Esophagus muscularis mucosa (tissue), 4 donors: Measurements from ENCODE around the gene PTGIS. TPM values are rescaled to one million over a fixed set of nuclear protein-coding genes. Genes with fewer than 3 reads are reported as not detected.

Experiments
- DNase-seq: peaks from one replicate; pipeline ENCODE4 v3.0.0-alpha.2; 2017; ENCODE audit errors: extremely low spot score
- H3K27ac ChIP-seq, 4 donors: fragments of 200-600 bp; sonication (generic); replicated peaks in 1 of 4; 1 replicate in 3 of 4; 2 replicates in 1 of 4; pipeline ENCODE4 v1.5.1; 2016 to 2019; ENCODE audit warnings: mild to moderate bottlenecking in 1 of 4
- H3K27me3 ChIP-seq, 4 donors: fragments of 200-600 bp; sonication (generic); one replicate each; pipeline versions ENCODE4 v1.5.1 to v1.6.0; 2016 to 2019
- H3K36me3 ChIP-seq, 4 donors: fragments of 200-600 bp; sonication (generic); one replicate each; pipeline ENCODE4 v1.5.1; 2016 to 2019
- H3K4me1 ChIP-seq, 4 donors: fragments of 200-600 bp; sonication (generic); one replicate each; pipeline ENCODE4 v1.5.1; 2016 to 2019
- H3K4me3 ChIP-seq, 4 donors: fragments of 200-600 bp; sonication (generic); 1 replicate in 2 of 4; 2 replicates in 2 of 4; pipeline ENCODE4 v1.5.1; 2016 to 2019; ENCODE audit warnings: mild to moderate bottlenecking in 4 of 4, moderate library complexity in 1 of 4
- H3K9me3 ChIP-seq, 4 donors: fragments of 200-600 bp; sonication (generic); 1 replicate in 3 of 4; 2 replicates in 1 of 4; pipeline ENCODE4 v1.5.1; 2016 to 2019
- EP300 ChIP-seq: sonication (generic); formaldehyde crosslinking; IDR thresholded peaks from one replicate; pipeline ENCODE4 v1.6.1; 2017; ENCODE audit warnings: antibody characterized with exemption
- POLR2A ChIP-seq: fragments of 450-650 bp; IDR thresholded peaks from one replicate; pipeline ENCODE4 v1.6.1; 2017; ENCODE audit warnings: antibody characterized with exemption, moderate library complexity, mild to moderate bottlenecking, low read depth
- POLR2AphosphoS5 ChIP-seq, 2 donors: sonication (generic); formaldehyde crosslinking; IDR thresholded peaks; one replicate each; pipeline ENCODE4 v1.6.1; 2017; ENCODE audit warnings: antibody characterized with exemption in 2 of 2
- WGBS: methylation state at CpG from one replicate; pipeline ENCODE4 v1.1.5; 2018; 5-methylcytosine and 5-hydroxymethylcytosine counted together
- intact Hi-C: fragments of 100-400 bp; cut with DNase I; formaldehyde crosslinking; loops from one replicate; pipeline ENCODE4 v1.15.1; 2023
- total RNA-seq, 4 donors: library from RNA; depleted of rRNA; stranded (reverse); fragments of >200 nt; gene quantifications; one replicate each; pipeline versions ENCODE4 v1.1.0 to v1.2.1, GENCODE V29; 2016
- TF ChIP-seq, protein P1 (sequence below), 3 experiments: fragments of 200-600 bp in 2 of 3; fragments of 450-650 bp in 1 of 3; sonication (generic) in 2 of 3; IDR thresholded peaks; one replicate each; pipeline ENCODE4 v1.5.1; 2017 to 2019; ENCODE audit warnings: antibody characterized with exemption in 3 of 3, mild to moderate bottlenecking in 2 of 3, moderate library complexity in 1 of 3

The PTGIS gene
- total RNA-seq, 4 donors from 2014 or later, result 107 to 217 (median 130) TPM

- TF ChIP-seq POLR2A (no peak), POLR2AphosphoS5 (IDR thresholded peaks at IDR 0.05) (no peak), EP300 (no peak)
- TF ChIP-seq, protein P1, sequence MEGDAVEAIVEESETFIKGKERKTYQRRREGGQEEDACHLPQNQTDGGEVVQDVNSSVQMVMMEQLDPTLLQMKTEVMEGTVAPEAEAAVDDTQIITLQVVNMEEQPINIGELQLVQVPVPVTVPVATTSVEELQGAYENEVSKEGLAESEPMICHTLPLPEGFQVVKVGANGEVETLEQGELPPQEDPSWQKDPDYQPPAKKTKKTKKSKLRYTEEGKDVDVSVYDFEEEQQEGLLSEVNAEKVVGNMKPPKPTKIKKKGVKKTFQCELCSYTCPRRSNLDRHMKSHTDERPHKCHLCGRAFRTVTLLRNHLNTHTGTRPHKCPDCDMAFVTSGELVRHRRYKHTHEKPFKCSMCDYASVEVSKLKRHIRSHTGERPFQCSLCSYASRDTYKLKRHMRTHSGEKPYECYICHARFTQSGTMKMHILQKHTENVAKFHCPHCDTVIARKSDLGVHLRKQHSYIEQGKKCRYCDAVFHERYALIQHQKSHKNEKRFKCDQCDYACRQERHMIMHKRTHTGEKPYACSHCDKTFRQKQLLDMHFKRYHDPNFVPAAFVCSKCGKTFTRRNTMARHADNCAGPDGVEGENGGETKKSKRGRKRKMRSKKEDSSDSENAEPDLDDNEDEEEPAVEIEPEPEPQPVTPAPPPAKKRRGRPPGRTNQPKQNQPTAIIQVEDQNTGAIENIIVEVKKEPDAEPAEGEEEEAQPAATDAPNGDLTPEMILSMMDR (IDR thresholded peaks at IDR 0.05), result no peak
- Histone ChIP-seq H3K27me3 (no peaks in the 10 kb centered on the region), H3K4me1 (peaks cover 26 to 61% (median 51%) of the 10 kb centered on the region in 4 donors), H3K36me3 (no peaks in the 10 kb centered on the region), H3K9me3 (no peaks in the 10 kb centered on the region), H3K27ac (peak overlapping the region in 3 of 4 donors; percentile 60 to 69 (median 67)), H3K4me3 (no peak overlapping the region)
- WGBS, result 88% methylated on average over 8 of the region's 8 CpGs
- intact Hi-C loops, result no loop called here
- no peak for DNase-seq
Measured at GRCh38 chr20:49590163-49591017, 22.5 kb upstream of the PTGIS start.

DNA sequence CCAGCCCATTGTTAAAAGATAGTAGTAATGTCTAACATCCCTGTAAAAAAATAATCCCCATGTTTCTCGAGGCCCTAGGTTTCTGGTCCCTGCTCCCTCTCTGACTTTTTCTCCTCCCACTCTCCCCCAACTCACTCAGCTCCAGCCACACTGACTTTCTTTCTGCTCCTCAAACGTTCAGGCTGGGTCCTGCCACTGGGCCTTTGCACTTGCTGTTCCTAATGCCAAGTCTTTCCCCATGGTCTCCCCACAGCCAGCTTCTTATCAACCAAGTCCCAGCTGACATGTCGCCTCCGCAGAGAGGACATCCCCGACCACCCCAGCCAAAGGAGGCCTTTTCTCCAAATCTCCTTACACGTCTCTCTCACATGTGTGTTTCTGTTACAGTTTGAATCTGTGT lies 21.8 kb upstream of the PTGIS start:
- peak overlapping the region in 1 of 4 donors; percentile 40 for H3K27ac ChIP-seq
- peaks cover 26 to 62% (median 56%) of the 10 kb centered on the region in 4 donors for H3K4me1 ChIP-seq

GRCh38 chr20:49587111-49587570 lies 19.2 kb upstream of the PTGIS start:
- Histone ChIP-seq H3K4me1 (peaks cover 26 to 66% (median 63%) of the 10 kb centered on the region in 4 donors), H3K27me3 (no peaks in the 10 kb centered on the region), H3K4me3 (no peak overlapping the region), H3K36me3 (no peaks in the 10 kb centered on the region), H3K9me3 (peaks cover 0 to 7% (median 6%) of the 10 kb centered on the region in 4 donors), H3K27ac (peak overlapping the region; percentile 53 to 80 (median 74))
- no peak for DNase-seq
- WGBS, result 29% methylated on average over 10 of the region's 10 CpGs
- peak; percentile 25 to 30 for TF ChIP-seq POLR2AphosphoS5 (IDR thresholded peaks at IDR 0.05)
- no peak for TF ChIP-seq EP300
- no peak for TF ChIP-seq POLR2A
- TF ChIP-seq, protein P1 (IDR thresholded peaks at IDR 0.05), result no peak
- intact Hi-C loops, result no loop called here

More for the DNA sequence above, 21.8 kb upstream of the PTGIS start:
- TF ChIP-seq POLR2A, result no peak
- no peak for TF ChIP-seq EP300
- TF ChIP-seq, protein P1 (IDR thresholded peaks at IDR 0.05), result no peak
- no peak for TF ChIP-seq POLR2AphosphoS5 (IDR thresholded peaks at IDR 0.05)
- Histone ChIP-seq H3K4me3 (no peak overlapping the region), H3K36me3 (no peaks in the 10 kb centered on the region), H3K9me3 (no peaks in the 10 kb centered on the region), H3K27me3 (no peaks in the 10 kb centered on the region)
- DNase-seq, result no peak
- intact Hi-C loops, result no loop called here
- WGBS, result 94% methylated on average over 6 of the region's 6 CpGs

DNA sequence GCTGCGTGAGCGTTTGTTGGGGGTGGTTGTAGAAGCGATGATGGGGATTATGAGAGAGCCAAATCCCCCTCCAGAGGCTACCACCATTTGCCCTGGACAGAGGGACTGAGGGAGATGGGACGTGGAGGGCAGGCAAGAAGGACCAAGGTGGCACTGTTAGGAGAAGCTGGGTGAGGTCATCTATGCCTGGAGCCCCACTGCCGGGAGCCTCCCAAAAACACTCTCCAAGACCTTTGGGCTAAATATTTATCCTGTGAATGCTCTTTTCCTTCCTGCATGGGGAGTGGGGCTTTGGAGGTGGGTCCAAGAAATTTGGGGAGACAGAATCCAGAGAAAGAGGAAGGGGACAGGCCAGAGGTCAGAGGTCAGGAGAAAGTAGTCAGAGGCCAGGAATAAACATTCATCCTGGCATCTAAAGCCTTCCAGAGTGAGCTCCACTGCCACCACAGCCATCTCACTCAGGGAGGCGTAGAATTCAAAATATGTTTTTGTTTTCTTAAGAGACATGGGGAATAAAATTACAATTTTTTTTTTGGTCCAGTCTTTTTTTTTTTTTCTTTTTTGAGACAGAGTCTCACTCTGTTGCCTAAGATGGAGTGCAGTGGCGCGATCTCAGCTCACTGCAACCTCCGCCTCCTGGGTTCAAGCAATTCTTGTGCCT lies 17.8 kb upstream of the PTGIS start:
- TF ChIP-seq POLR2AphosphoS5 (IDR thresholded peaks at IDR 0.05), result no peak
- no peak for TF ChIP-seq EP300
- TF ChIP-seq, protein P1 (IDR thresholded peaks at IDR 0.05), result no peak
- no peak for TF ChIP-seq POLR2A
- H3K27me3 ChIP-seq, result no peaks in the 10 kb centered on the region
- peaks cover 0 to 7% (median 6%) of the 10 kb centered on the region in 4 donors for H3K9me3 ChIP-seq
- intact Hi-C loops, result no loop called here
- no peak overlapping the region for H3K4me3 ChIP-seq
- peak overlapping the region; percentile 53 to 80 (median 74) for H3K27ac ChIP-seq
- WGBS, result 88% methylated on average over 9 of the region's 9 CpGs
- H3K36me3 ChIP-seq, result no peaks in the 10 kb centered on the region
- DNase-seq, result no peak
- peaks cover 13 to 64% (median 60%) of the 10 kb centered on the region in 4 donors for H3K4me1 ChIP-seq
